ENCODE data around the gene CDC42BPG.

CDC42BPG gene

GRCh38 chr11:64803158-64803845, 41.2 kb downstream of the CDC42BPG start, which contains the start of gene MAP4K2:
TSS of gene MAP4K2 (minus strand) at chr11:64803214. CDS start at chr11:64803149, 65 bp downstream.
- DNase-seq, result peak; percentile 84

DNA sequence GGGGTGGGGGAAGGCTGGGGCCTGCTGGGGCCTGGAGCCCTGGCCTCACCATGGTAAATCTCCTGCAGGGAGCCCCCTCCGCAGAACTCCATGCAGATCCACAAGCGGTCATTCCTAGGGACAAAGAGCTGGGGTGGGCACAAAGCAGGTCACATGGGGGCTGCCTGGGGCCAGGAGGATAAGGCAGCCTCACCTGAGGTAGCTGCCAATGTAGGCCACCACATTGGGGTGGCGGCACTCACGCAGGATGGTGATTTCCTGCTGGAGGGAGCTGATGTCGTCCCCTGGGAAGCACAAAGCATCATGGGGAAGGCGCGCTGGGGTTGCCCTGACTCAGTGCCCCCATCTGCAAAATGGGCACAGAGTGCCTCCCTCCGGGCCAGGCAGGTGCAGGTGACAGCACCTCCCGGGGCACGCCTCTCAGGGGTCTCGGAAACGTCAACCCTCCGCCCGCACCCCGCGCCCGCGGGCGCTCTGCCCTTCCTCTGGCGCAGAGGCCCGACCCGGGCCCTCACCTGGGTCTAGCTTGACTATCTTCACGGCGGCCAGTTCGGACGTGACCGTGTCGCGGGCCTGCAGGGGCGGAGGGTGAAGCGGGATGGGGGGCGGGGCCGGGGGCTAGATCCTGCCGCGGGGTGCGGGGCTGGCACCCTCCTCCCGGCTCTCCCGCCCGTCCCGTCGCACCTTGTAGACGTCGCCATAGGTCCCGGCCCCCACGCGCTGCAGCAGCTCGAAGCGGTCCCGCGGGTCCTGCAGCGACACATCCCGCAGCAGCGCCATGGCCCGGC, 41.9 kb downstream of the CDC42BPG start:
- DNase-seq, result no peak

GRCh38 chr11:64801561-64802369, 42.7 kb downstream of the CDC42BPG start:
- DNase-seq, result no peak

GRCh38 chr11:64801158-64801464, 43.3 kb downstream of the CDC42BPG start:
- no peak for DNase-seq

DNA sequence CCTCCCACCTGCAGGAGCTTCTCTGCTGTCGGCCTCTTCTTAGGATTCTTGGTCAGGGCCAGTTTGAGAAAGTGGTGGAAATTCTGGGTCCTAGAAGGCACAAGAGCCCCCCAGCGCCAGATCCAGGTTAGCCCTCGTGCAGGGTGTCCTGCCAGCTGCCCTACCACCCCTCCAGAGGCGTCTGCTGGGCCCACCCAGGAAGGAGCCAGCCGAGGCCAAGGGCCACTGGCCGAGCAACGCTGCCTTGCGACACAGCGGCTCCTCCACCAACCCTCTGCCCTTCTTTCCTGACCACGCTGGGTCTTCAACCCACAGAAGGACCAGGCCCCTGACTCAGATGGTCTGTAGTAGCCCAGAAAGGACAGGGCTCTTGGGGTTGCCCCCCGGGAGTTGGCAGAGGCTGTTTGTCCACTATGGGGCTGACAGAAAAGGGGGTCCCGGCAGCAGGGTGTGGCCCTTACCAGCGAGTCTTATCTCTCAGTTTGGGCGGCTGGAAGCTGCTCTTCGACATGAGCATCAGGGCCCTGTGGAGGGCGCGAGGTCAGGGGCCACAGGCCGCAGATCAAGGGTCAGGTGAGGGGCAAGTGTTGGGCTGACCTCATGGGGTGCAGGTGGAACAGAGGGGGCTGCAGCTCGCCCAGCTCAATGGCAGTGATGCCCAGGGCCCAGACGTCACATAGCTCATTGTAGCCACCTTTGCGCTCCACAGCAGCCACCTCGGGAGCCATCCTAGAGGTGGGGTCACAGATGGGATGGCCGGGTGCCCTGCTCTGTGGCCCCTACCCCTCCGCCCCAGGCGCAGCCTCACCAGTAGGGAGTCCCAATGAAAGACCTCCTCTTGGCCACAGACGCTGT, 43.9 kb downstream of the CDC42BPG start:
- DNase-seq, result no peak

GRCh38 chr11:64799623-64800302, 44.7 kb downstream of the CDC42BPG start:
- no peak for DNase-seq

DNA sequence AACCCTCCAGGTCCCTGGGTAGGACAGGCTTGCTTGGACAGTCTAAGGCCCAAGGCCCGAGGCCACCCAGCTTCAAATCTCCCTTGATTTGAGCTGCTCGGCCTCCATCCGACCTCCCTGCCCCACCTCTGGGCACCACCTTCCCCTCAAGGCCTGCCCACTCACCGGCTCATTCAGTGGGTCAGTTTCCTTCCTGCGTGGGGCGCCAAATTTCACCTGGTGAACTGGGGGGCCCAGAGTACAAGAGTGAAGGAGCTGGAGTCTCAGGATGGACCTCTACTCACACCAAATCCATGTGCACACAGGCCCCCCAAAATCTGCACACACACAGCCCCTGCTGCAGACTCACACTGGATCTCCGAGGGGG, 45.2 kb downstream of the CDC42BPG start:
- no peak for DNase-seq

- no peak for DNase-seq
Observed at GRCh38 chr11:64796757-64797541, 47.5 kb downstream of the CDC42BPG start.

DNA sequence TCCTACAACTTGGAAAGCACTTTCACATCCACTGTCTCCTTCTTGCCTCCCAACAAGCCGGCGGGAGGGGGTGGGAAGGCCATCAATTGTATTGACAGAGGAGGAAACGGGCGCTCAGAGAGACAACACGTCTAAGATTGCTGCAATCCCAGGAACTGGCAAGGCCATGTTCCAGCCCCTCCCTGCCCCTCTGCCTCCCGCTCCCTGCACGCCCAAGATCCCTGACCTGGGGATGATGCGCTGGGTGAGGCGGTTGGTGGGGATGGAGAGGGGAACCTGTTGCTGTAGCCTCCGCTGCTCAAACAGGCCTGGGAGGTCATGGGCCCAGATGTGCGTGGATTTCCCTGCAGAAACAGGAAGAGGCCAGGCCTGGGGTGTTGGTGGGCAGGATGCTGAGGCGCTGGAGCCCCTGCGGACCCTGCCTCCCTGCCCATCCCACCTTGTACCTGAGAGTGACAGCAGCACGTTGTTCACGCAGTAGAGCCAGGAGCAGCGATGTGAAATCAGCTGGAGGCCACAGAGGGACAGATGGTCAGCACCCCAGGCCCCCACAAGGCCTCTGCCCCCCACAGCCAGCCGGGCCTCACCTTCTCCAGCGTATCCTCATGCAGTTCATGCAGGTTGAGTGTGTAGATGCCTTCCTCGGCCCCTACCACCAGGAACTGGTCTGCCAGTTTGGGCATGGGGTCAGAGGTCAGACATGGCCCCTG, 48.3 kb downstream of the CDC42BPG start:
- no peak for DNase-seq

- no peak for DNase-seq
Observed at GRCh38 chr11:64794526-64794925, 49.9 kb downstream of the CDC42BPG start.

DNA sequence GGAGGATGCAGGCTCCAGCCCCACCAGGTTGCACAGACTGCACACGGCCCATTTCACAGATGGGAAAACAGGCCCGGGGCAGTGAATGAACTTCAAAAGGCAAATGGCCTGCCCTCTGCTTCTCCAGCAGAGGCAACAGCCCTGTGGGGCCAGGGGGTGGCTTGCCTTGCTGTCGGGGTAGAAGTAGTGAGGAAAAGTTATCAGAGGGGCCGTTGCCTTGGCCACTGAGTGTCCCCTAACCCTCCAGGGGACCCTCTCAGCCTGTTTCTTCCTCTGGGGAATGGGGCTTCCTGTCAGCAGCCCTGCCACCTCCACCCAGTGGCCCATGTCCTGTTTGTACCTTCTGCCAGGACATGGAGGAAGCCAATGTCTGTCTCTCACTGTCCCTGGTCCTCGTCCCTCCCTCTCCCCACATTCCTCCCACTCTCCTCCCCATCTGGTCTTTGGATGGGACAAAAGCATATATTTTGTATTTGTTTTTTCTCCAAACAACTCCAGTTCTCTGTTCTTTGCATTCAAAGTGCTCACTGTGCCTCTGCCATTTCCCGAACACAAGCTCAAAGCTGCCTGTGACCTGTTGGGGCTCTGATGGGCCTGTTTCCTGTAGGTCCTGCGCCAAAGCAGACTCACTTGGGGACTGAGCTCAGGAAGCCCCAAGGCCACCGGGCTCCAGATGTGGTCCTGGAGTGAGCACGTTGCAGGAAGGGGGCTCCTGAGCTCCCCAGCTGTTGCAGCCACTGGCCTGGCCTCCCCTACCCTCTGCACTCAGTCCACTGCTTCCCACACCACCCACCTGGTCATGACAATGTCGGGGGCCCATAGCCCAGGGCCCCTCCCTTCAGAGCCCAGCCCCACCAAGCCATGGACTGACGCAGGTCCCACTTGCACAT, 50.9 kb downstream of the CDC42BPG start:
- no peak for DNase-seq

GRCh38 chr11:64792482-64792881, 52.0 kb downstream of the CDC42BPG start:
- no peak for DNase-seq

- DNase-seq, result no peak
Observed at GRCh38 chr11:64791781-64792291, 52.6 kb downstream of the CDC42BPG start.

- no peak for DNase-seq
Observed at GRCh38 chr11:64790205-64791095, 54.0 kb downstream of the CDC42BPG start.

- DNase-seq, result no peak
Observed at GRCh38 chr11:64789331-64790204, 54.9 kb downstream of the CDC42BPG start.

DNA sequence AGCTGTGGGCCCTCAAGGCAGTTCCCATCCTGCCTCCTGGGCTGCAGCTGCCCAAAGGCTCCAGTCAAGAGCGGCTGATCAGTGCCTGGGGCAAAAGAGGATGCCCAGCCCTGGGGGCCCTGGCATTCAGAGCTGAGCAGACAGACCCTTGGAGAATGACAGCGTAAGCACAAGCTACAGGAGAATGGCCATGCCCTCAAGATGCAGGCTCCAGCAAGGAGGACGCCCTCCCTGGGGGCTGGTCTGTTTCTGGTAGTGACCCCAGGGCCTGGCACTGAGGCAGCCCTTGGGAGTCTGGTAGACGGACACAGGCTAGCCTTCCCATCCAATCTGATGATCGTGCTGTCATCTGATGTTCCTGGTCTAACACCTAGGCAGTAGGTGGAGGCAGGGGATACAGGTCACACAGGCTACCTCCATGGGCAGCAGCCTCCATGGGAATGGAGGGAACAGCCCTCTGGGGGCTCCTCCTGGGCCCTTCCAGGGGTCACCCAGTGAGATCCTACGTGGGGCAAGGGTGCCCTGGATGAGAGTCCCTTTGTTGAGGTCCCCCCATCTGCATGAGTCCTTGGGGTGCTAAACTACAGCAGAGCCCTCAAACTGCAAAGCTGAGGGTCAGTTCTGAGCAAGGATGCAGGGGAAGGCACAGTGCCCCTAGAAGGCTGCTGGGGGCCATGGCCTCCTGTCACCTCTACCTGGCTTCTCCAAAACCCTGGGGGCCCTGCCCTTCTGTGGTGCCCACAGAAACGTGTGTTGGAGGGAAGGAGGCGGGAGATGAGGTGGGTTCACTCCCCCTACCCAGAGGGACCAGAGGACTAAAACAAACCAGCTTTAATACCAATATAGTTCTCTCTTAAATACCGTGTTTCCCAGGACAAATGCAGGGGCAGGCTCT, 55.9 kb downstream of the CDC42BPG start:
- no peak for DNase-seq

All from NCI-H2171 treated with DMSO at 0.1 percent for 48 hours (cell line).